Neural progenitor cell (in vitro differentiated cells): Measurements from ENCODE around the gene C1orf210.

Experiments
- EZH2phosphoT487 ChIP-seq: fragments of 200-600 bp; sonication (generic); IDR thresholded peaks from 2 replicates; pipeline ENCODE4 v1.6.1; 2017; ENCODE audit warnings: antibody characterized with exemption
- TF ChIP-seq, protein P1 (sequence below): fragments of 200-600 bp; sonication (generic); IDR thresholded peaks from 2 replicates; pipeline ENCODE4 v1.5.1; 2017; ENCODE audit warnings: antibody characterized with exemption, mild to moderate bottlenecking

DNA sequence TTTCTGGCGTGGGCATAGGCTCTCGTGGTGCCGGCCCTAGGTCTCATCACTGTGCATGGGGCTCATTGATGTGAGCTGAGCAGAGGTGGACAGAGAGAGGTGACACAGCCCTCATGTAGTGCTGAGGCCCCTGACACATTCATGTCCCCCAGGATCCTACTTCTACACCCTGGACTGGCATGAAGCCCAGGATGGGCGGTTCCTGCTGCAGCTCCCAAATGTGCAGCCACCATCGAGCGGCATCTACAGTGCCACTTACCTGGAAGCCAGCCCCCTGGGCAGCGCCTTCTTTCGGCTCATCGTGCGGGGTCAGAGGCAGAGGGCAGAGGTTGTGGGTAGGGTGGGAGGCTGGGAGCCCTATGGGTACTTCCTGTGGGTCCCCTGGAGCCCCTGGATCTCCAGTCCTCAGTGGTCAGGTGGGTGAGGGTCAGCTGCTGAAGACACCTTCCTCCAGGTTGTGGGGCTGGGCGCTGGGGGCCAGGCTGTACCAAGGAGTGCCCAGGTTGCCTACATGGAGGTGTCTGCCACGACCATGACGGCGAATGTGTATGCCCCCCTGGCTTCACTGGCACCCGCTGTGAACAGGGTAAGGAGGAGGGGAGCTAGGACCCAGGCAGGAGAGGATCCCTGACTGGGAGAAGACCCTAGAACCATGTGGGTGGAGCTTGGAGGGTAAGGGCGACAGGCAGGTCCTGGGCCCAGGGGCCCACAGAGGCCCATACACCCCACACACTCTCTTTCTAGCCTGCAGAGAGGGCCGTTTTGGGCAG lies 21.5 kb upstream of the C1orf210 start:
- TF ChIP-seq, protein P1, sequence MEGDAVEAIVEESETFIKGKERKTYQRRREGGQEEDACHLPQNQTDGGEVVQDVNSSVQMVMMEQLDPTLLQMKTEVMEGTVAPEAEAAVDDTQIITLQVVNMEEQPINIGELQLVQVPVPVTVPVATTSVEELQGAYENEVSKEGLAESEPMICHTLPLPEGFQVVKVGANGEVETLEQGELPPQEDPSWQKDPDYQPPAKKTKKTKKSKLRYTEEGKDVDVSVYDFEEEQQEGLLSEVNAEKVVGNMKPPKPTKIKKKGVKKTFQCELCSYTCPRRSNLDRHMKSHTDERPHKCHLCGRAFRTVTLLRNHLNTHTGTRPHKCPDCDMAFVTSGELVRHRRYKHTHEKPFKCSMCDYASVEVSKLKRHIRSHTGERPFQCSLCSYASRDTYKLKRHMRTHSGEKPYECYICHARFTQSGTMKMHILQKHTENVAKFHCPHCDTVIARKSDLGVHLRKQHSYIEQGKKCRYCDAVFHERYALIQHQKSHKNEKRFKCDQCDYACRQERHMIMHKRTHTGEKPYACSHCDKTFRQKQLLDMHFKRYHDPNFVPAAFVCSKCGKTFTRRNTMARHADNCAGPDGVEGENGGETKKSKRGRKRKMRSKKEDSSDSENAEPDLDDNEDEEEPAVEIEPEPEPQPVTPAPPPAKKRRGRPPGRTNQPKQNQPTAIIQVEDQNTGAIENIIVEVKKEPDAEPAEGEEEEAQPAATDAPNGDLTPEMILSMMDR = no peak
- no peak for TF ChIP-seq EZH2phosphoT487
